ENCODE results near the gene GINS1.
A peak's percentile ranks its signal among the peaks of the same experiment; 100 is the strongest.

The GINS1 gene

GRCh38 chr20:25478889-25479568, 71.6 kb downstream of the GINS1 start:
- no peak for DNase-seq

- no peak for DNase-seq
These were observed 72.2 kb downstream of the GINS1 start for GRCh38 chr20:25479638-25480037.

GRCh38 chr20:25480156-25480555, 72.7 kb downstream of the GINS1 start:
- DNase-seq: no peak

- no peak for DNase-seq
These were observed 73.3 kb downstream of the GINS1 start for GRCh38 chr20:25480797-25481196.

- DNase-seq: no peak
These were observed 73.9 kb downstream of the GINS1 start for GRCh38 chr20:25481235-25481917.

GRCh38 chr20:25481918-25482253, 74.4 kb downstream of the GINS1 start:
- DNase-seq: no peak

GRCh38 chr20:25483431-25484132, 76.1 kb downstream of the GINS1 start:
- DNase-seq: no peak

GRCh38 chr20:25484224-25484846, 76.9 kb downstream of the GINS1 start:
- no peak for DNase-seq

GRCh38 chr20:25484911-25485511, 77.5 kb downstream of the GINS1 start:
- DNase-seq: no peak

- no peak for DNase-seq
These were observed 78.4 kb downstream of the GINS1 start for GRCh38 chr20:25485872-25486271.

- no peak for DNase-seq
These were observed 78.9 kb downstream of the GINS1 start for GRCh38 chr20:25486377-25486776.

- DNase-seq: no peak
These were observed 79.8 kb downstream of the GINS1 start for GRCh38 chr20:25487306-25487705.

- DNase-seq: no peak
These were observed 80.5 kb downstream of the GINS1 start for GRCh38 chr20:25487975-25488374.

GRCh38 chr20:25489221-25489871, 81.9 kb downstream of the GINS1 start:
- DNase-seq: no peak

- no peak for DNase-seq
These were observed 83.4 kb downstream of the GINS1 start for GRCh38 chr20:25490656-25491445.

- no peak for DNase-seq
These were observed 84.1 kb downstream of the GINS1 start for GRCh38 chr20:25491446-25492038.

GRCh38 chr20:25493137-25493536, 85.7 kb downstream of the GINS1 start:
- no peak for DNase-seq

- DNase-seq: no peak
These were observed 86.5 kb downstream of the GINS1 start for GRCh38 chr20:25493748-25494505.

- DNase-seq: no peak
These were observed 87.2 kb downstream of the GINS1 start for GRCh38 chr20:25494506-25495188.

- peak; percentile 9 for DNase-seq
These were observed 87.8 kb downstream of the GINS1 start for GRCh38 chr20:25495189-25495824.
